Measurements from ENCODE around the gene MAP4.

The MAP4 gene

GRCh38 chr3:47974974-47975470 is 41.2 kb downstream of the MAP4 start:
- DNase-seq (ENCODE audit: extremely low spot score, insufficient read length, low read depth) (no peak), FAIRE-seq (no peak)

- FAIRE-seq, result no peak
- DNase-seq (ENCODE audit: extremely low spot score, insufficient read length, low read depth), result no peak
Measured at GRCh38 chr3:47971081-47971480, 45.1 kb downstream of the MAP4 start.

- DNase-seq (ENCODE audit: extremely low spot score, insufficient read length, low read depth), result no peak
Measured at GRCh38 chr3:47964740-47965139, 51.5 kb downstream of the MAP4 start.

GRCh38 chr3:47961815-47962606 is 54.2 kb downstream of the MAP4 start:
- no peak for DNase-seq (ENCODE audit: extremely low spot score, insufficient read length, low read depth)

More at GRCh38 chr3:47964740-47965139, 51.5 kb downstream of the MAP4 start:
- FAIRE-seq, result no peak

GRCh38 chr3:47961036-47961435 is 55.2 kb downstream of the MAP4 start:
- DNase-seq (ENCODE audit: extremely low spot score, insufficient read length, low read depth) (no peak), FAIRE-seq (no peak)

More at GRCh38 chr3:47961815-47962606, 54.2 kb downstream of the MAP4 start:
- no peak for FAIRE-seq

- no peak for FAIRE-seq
- no peak for DNase-seq (ENCODE audit: extremely low spot score, insufficient read length, low read depth)
Measured at GRCh38 chr3:47956521-47956920, 59.7 kb downstream of the MAP4 start.

- FAIRE-seq (no peak), DNase-seq (ENCODE audit: extremely low spot score, insufficient read length, low read depth) (no peak)
Measured at GRCh38 chr3:47954567-47954966, 61.6 kb downstream of the MAP4 start.

- DNase-seq (ENCODE audit: extremely low spot score, insufficient read length, low read depth) (no peak), FAIRE-seq (no peak)
Measured at GRCh38 chr3:47950453-47951169, 65.6 kb downstream of the MAP4 start.

GRCh38 chr3:47949979-47950378 is 66.2 kb downstream of the MAP4 start:
- peak; percentile 53 for DNase-seq (ENCODE audit: extremely low spot score, insufficient read length, low read depth)

GRCh38 chr3:47940232-47940631 is 76.0 kb downstream of the MAP4 start:
- DNase-seq (ENCODE audit: extremely low spot score, insufficient read length, low read depth), result no peak

More at GRCh38 chr3:47949979-47950378, 66.2 kb downstream of the MAP4 start:
- FAIRE-seq, result peak; percentile 83

GRCh38 chr3:47932421-47932820 is 83.8 kb downstream of the MAP4 start:
- FAIRE-seq (no peak), DNase-seq (ENCODE audit: extremely low spot score, insufficient read length, low read depth) (no peak)

More at GRCh38 chr3:47940232-47940631, 76.0 kb downstream of the MAP4 start:
- no peak for FAIRE-seq

- DNase-seq (ENCODE audit: extremely low spot score, insufficient read length, low read depth) (no peak), FAIRE-seq (no peak)
Measured at GRCh38 chr3:47930979-47931378, 85.2 kb downstream of the MAP4 start.

GRCh38 chr3:47916696-47917095 is 99.5 kb downstream of the MAP4 start:
- FAIRE-seq (no peak), DNase-seq (ENCODE audit: extremely low spot score, insufficient read length, low read depth) (no peak)

GRCh38 chr3:47916201-47916600 is 100.0 kb downstream of the MAP4 start:
- DNase-seq (ENCODE audit: extremely low spot score, insufficient read length, low read depth) (no peak), FAIRE-seq (no peak)

- FAIRE-seq (no peak), DNase-seq (ENCODE audit: extremely low spot score, insufficient read length, low read depth) (no peak)
Measured at GRCh38 chr3:47912006-47912504, 104.2 kb downstream of the MAP4 start.

GRCh38 chr3:47910777-47911440 is 105.3 kb downstream of the MAP4 start:
- DNase-seq (ENCODE audit: extremely low spot score, insufficient read length, low read depth), result no peak
- FAIRE-seq, result no peak

GRCh38 chr3:47910233-47910632 is 106.0 kb downstream of the MAP4 start:
- no peak for FAIRE-seq
- no peak for DNase-seq (ENCODE audit: extremely low spot score, insufficient read length, low read depth)

- DNase-seq (ENCODE audit: extremely low spot score, insufficient read length, low read depth) (no peak), FAIRE-seq (no peak)
Measured at GRCh38 chr3:47909607-47910006, 106.6 kb downstream of the MAP4 start.

GRCh38 chr3:47908744-47909143 is 107.5 kb downstream of the MAP4 start:
- FAIRE-seq (no peak), DNase-seq (ENCODE audit: extremely low spot score, insufficient read length, low read depth) (no peak)

- DNase-seq (ENCODE audit: extremely low spot score, insufficient read length, low read depth) (no peak), FAIRE-seq (no peak)
Measured at GRCh38 chr3:47907784-47908183, 108.4 kb downstream of the MAP4 start.
